Activated CD4-positive, alpha-beta memory T cell treated with anti-CD3 and anti-CD28 coated beads for 36 hours (primary cell): Measurements from ENCODE around the gene ZNF860. TPM values are rescaled to one million over a fixed set of nuclear protein-coding genes. Genes with fewer than 3 reads are reported as not detected.
"Not testable (repeated sequence)": the region's sequence is repeated elsewhere in the genome, so short reads cannot be mapped to it uniquely, and the experiment has no call there.

ENCODE experiments used
- CTCF ChIA-PET: fragments of 350-600 bp; sonication (Branson Sonifier 250); formaldehyde crosslinking; loops from one replicate; lab custom pipeline; 2021; ENCODE audit warnings: antibody characterized with exemption, inconsistent platforms; lab: Charles Lee
- POLR2A ChIA-PET: fragments of 350-600 bp; sonication (Branson Sonifier 250); formaldehyde crosslinking; loops from one replicate; lab custom pipeline; 2021; ENCODE audit warnings: antibody characterized with exemption; lab: Charles Lee
- DNase-seq: peaks from one replicate; pipeline ENCODE4 v3.0.0-alpha.2; 2020
- H3K27ac Mint-ChIP-seq: one replicate; pipeline ENCODE4 v1.8.0; 2021; ENCODE audit warnings: mixed read lengths
- H3K27me3 Mint-ChIP-seq: one replicate; pipeline ENCODE4 v1.8.0; 2021; ENCODE audit warnings: mixed read lengths
- H3K36me3 Mint-ChIP-seq: one replicate; pipeline ENCODE4 v1.8.0; 2021; ENCODE audit warnings: mixed read lengths
- H3K4me1 Mint-ChIP-seq: one replicate; pipeline ENCODE4 v1.8.0; 2021; ENCODE audit warnings: low read depth, mixed read lengths
- H3K4me3 Mint-ChIP-seq: one replicate; pipeline ENCODE4 v1.8.0; 2021; ENCODE audit warnings: mild to moderate bottlenecking, mixed read lengths
- H3K9me3 Mint-ChIP-seq: one replicate; pipeline ENCODE4 v1.8.0; 2021; ENCODE audit warnings: mixed read lengths
- intact Hi-C: fragments of 100-400 bp; cut with micrococcal nuclease; formaldehyde crosslinking; loops from one replicate; pipeline ENCODE4 v1.15.1; 2023
- total RNA-seq, 2 experiments: library from RNA; stranded (reverse); gene quantifications; one replicate each; pipeline ENCODE4 v1.2.3, GENCODE V29; 2021

ZNF860 gene
- total RNA-seq, 2 experiments from 2014 or later: 0.19 TPM; not detected in 1

GRCh38 chr3:31980530-31981205 lies 882 bp upstream of the ZNF860 start:
- POLR2A ChIA-PET: no interaction called here
- no peaks in the 10 kb centered on the region for H3K9me3 Mint-ChIP-seq
- H3K4me1 Mint-ChIP-seq: peaks cover 28% of the 10 kb centered on the region
- H3K36me3 Mint-ChIP-seq: no peaks in the 10 kb centered on the region
- H3K4me3 Mint-ChIP-seq: peak overlapping the region; percentile 74
- CTCF ChIA-PET: no interaction called here
- intact Hi-C loops: no loop called here
- peaks cover 52% of the 10 kb centered on the region for H3K27me3 Mint-ChIP-seq
- H3K27ac Mint-ChIP-seq: no peak overlapping the region
- peak; percentile 51 for DNase-seq

- H3K4me3 Mint-ChIP-seq: no peak overlapping the region
- H3K27me3 Mint-ChIP-seq: peaks cover 28% of the 10 kb centered on the region
- ChIA-PET CTCF (interaction anchor here (0.6 kb wide), 1 partner anchor 194 kb away, joined by 3 read pairs; no protein-coding TSS in a partner anchor), POLR2A (no interaction called here)
- no peaks in the 10 kb centered on the region for H3K36me3 Mint-ChIP-seq
- no peak for DNase-seq
- H3K27ac Mint-ChIP-seq: no peak overlapping the region
- H3K4me1 Mint-ChIP-seq: peaks cover 12% of the 10 kb centered on the region
- intact Hi-C loops: no loop called here
- no peaks in the 10 kb centered on the region for H3K9me3 Mint-ChIP-seq
These were observed 2.8 kb downstream of the ZNF860 start for GRCh38 chr3:31984321-31984720.

GRCh38 chr3:31985831-31986230 lies 4.3 kb downstream of the ZNF860 start:
- Mint-ChIP-seq H3K27ac (no peak overlapping the region), H3K4me1 (peaks cover 3% of the 10 kb centered on the region), H3K36me3 (peaks cover under 1% of the 10 kb centered on the region), H3K4me3 (no peak overlapping the region), H3K27me3 (peaks cover 27% of the 10 kb centered on the region), H3K9me3 (no peaks in the 10 kb centered on the region)
- intact Hi-C loops: no loop called here
- POLR2A ChIA-PET: no interaction called here
- no peak for DNase-seq
- CTCF ChIA-PET: interaction anchor here (1.3 kb wide), 1 partner anchor 34 kb away, joined by 3 read pairs; no protein-coding TSS in a partner anchor

GRCh38 chr3:31988271-31988670 lies 6.7 kb downstream of the ZNF860 start:
- Mint-ChIP-seq H3K4me1 (no peaks in the 10 kb centered on the region), H3K27ac (no peak overlapping the region), H3K9me3 (peaks cover 4% of the 10 kb centered on the region), H3K4me3 (no peak overlapping the region), H3K27me3 (peaks cover 14% of the 10 kb centered on the region), H3K36me3 (peaks cover 2% of the 10 kb centered on the region)
- POLR2A ChIA-PET: interaction anchor here (0.5 kb wide), 1 partner anchor 455 kb away, joined by 3 read pairs; the partner anchor contains the start of gene STT3B
- no peak for DNase-seq
- intact Hi-C loops: no loop called here
- CTCF ChIA-PET: no interaction called here

- H3K4me1 Mint-ChIP-seq, POLR2A ChIA-PET, H3K27ac Mint-ChIP-seq, CTCF ChIA-PET, intact Hi-C loops, DNase-seq, H3K36me3 Mint-ChIP-seq, H3K4me3 Mint-ChIP-seq: not testable (repeated sequence)
- Mint-ChIP-seq H3K27me3 (peaks cover 26% of the 10 kb centered on the region), H3K9me3 (peaks cover 12% of the 10 kb centered on the region)
These were observed 11.4 kb downstream of the ZNF860 start for GRCh38 chr3:31992995-31993394.

- ChIA-PET POLR2A (no interaction called here), CTCF (no interaction called here)
- intact Hi-C loops: no loop called here
- Mint-ChIP-seq H3K9me3 (peaks cover 12% of the 10 kb centered on the region), H3K27me3 (peaks cover 30% of the 10 kb centered on the region), H3K4me1 (peaks cover 6% of the 10 kb centered on the region), H3K36me3 (peaks cover 2% of the 10 kb centered on the region), H3K4me3 (no peak overlapping the region), H3K27ac (no peak overlapping the region)
- no peak for DNase-seq
These were observed 12.3 kb downstream of the ZNF860 start for GRCh38 chr3:31993843-31994242.

- H3K4me1 Mint-ChIP-seq, H3K27ac Mint-ChIP-seq, CTCF ChIA-PET, H3K36me3 Mint-ChIP-seq, H3K4me3 Mint-ChIP-seq, DNase-seq, POLR2A ChIA-PET, intact Hi-C loops: not testable (repeated sequence)
- peaks cover 12% of the 10 kb centered on the region for H3K9me3 Mint-ChIP-seq
- H3K27me3 Mint-ChIP-seq: peaks cover 32% of the 10 kb centered on the region
These were observed 13.5 kb downstream of the ZNF860 start for GRCh38 chr3:31995026-31995425.

- Mint-ChIP-seq H3K27me3 (peaks cover 38% of the 10 kb centered on the region), H3K9me3 (peaks cover 12% of the 10 kb centered on the region), H3K36me3 (no peaks in the 10 kb centered on the region), H3K4me3 (no peak overlapping the region), H3K27ac (no peak overlapping the region), H3K4me1 (peaks cover 6% of the 10 kb centered on the region)
- intact Hi-C loops: loop anchor here (2.0 kb wide), 1 partner anchor 17 kb away; no protein-coding TSS in a partner anchor
- POLR2A ChIA-PET: no interaction called here
- no peak for DNase-seq
- CTCF ChIA-PET: no interaction called here
These were observed 14.6 kb downstream of the ZNF860 start for GRCh38 chr3:31996195-31996594.

- Mint-ChIP-seq H3K36me3 (no peaks in the 10 kb centered on the region), H3K27ac (no peak overlapping the region), H3K9me3 (peaks cover 9% of the 10 kb centered on the region), H3K27me3 (peaks cover 38% of the 10 kb centered on the region), H3K4me3 (no peak overlapping the region), H3K4me1 (peaks cover 6% of the 10 kb centered on the region)
- POLR2A ChIA-PET: no interaction called here
- intact Hi-C loops: loop anchor here (2.0 kb wide), 1 partner anchor 19 kb away; no protein-coding TSS in a partner anchor
- DNase-seq: no peak
- CTCF ChIA-PET: interaction anchor here (1.0 to 1.6 kb wide), 2 partner anchors 13 to 20 kb away, joined by 3 to 5 read pairs; no protein-coding TSS in a partner anchor
These were observed 15.9 kb downstream of the ZNF860 start for GRCh38 chr3:31997500-31997899.

GRCh38 chr3:31999907-32000439 lies 18.4 kb downstream of the ZNF860 start:
- CTCF ChIA-PET: interaction anchor here (0.7 kb wide), 1 partner anchor 88 kb away, joined by 5 read pairs; no protein-coding TSS in a partner anchor
- H3K9me3 Mint-ChIP-seq: peaks cover 1% of the 10 kb centered on the region
- POLR2A ChIA-PET: no interaction called here
- peaks cover 6% of the 10 kb centered on the region for H3K4me1 Mint-ChIP-seq
- H3K27me3 Mint-ChIP-seq: peaks cover 40% of the 10 kb centered on the region
- intact Hi-C loops: no loop called here
- no peaks in the 10 kb centered on the region for H3K36me3 Mint-ChIP-seq
- no peak overlapping the region for H3K27ac Mint-ChIP-seq
- no peak overlapping the region for H3K4me3 Mint-ChIP-seq
- no peak for DNase-seq

- no peak overlapping the region for H3K27ac Mint-ChIP-seq
- H3K36me3 Mint-ChIP-seq: no peaks in the 10 kb centered on the region
- intact Hi-C loops: no loop called here
- ChIA-PET POLR2A (no interaction called here), CTCF (no interaction called here)
- H3K4me1 Mint-ChIP-seq: peaks cover 4% of the 10 kb centered on the region
- H3K9me3 Mint-ChIP-seq: no peaks in the 10 kb centered on the region
- no peak for DNase-seq
- H3K4me3 Mint-ChIP-seq: no peak overlapping the region
- peaks cover 36% of the 10 kb centered on the region for H3K27me3 Mint-ChIP-seq
These were observed 19.3 kb downstream of the ZNF860 start for GRCh38 chr3:32000877-32001276.

GRCh38 chr3:32002561-32003368 lies 21.2 kb downstream of the ZNF860 start:
- Mint-ChIP-seq H3K27me3 (peaks cover 35% of the 10 kb centered on the region), H3K9me3 (no peaks in the 10 kb centered on the region), H3K36me3 (no peaks in the 10 kb centered on the region), H3K4me3 (no peak overlapping the region), H3K4me1 (no peaks in the 10 kb centered on the region), H3K27ac (no peak overlapping the region)
- DNase-seq: no peak
- CTCF ChIA-PET: no interaction called here
- POLR2A ChIA-PET: no interaction called here
- intact Hi-C loops: no loop called here
